GM18526 (cell line): Measurements from ENCODE around the gene JPH2.

Experiments used
- POLR2A ChIP-seq: IDR thresholded peaks from 3 replicates; pipeline ENCODE4 v1.6.1; 2011; ENCODE audit not compliant: insufficient read length; ENCODE audit errors: extremely low read depth

JPH2 gene

DNA sequence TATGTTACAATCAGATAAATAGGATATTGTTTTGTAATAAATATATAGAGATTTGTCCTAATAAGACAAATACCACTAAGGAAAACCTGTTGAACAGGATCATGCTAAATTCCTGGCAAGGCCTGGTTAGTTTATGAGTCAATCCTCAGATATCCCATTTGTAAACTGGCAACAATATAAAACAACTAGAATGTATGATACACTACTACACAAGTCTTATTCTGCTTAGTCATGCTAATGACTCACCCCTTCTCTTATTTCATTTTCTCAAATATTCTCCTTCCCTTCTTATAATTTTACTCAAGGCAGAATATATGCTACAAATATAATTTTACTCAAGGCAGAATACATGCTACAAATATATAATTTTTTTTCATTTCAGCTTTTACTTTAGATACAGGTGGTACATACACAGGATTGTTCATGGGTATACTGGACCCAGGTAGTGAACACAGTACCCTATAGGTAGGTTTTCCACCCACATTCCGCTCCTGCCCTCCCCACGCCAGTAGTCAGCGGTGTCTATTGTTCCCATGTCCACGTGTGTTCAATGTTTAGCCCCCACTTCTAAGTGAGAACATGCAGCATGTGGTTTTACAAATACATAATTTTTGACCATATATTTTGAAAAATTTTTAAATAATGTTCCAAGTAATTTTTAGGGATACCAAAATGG is 17.3 kb upstream of the JPH2 start:
- no peak for TF ChIP-seq POLR2A

DNA sequence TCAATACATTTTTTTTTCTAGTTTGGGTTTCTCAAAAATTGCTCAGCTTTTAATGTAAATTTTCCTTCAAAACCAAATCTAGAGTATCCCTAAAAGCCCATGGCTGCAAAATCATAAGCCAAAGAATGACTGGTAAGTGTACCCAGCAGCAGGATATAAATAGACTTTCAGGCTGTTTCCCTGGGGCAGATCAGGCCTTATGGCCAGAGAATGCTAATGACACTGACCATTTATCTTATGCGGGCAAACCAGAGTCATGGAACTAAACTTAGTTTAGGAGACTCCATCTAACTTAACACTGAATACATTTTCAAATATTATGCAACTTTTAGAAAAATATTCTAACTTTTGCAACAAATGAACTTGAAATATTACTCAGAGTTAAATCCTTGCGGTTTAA is 16.2 kb upstream of the JPH2 start:
- no peak for TF ChIP-seq POLR2A

DNA sequence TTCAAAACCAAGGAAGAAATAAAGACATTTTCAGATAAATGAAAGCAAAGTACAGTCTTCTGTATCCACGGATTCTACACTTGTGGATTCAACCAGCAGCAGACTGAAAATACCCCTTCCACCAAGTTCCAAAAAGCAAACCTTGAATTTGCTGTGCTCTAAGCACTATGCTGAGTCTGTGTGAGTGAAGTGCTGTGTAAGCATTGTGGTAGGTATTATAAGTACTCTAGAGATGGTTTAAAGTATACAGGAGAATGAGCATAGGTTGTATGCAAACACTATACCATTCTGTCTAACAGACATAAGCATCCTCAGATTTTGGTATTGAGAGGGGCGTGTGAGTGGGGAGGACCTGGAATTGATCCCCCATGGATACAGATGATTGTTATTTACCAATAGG is 14.0 kb upstream of the JPH2 start:
- no peak for TF ChIP-seq POLR2A

DNA sequence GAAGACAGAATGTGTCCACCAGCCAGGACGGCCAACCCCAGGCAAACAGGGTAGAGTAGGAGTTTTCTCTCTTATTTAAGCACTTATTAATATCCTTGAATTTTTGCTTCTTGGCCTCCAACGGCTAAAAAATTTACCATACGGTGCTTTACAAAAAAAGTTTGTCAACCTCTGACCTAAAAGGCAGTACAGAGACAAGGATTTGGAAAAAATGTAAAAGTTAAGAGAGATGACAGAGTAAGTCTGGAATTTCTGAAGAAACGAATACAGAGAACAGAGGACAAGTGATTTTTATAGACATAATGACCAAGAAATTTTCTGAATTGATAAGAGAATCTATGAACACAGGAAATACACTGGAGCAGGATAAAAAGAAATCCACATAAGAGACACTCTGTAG is 13.4 kb upstream of the JPH2 start:
- TF ChIP-seq POLR2A, result no peak

DNA sequence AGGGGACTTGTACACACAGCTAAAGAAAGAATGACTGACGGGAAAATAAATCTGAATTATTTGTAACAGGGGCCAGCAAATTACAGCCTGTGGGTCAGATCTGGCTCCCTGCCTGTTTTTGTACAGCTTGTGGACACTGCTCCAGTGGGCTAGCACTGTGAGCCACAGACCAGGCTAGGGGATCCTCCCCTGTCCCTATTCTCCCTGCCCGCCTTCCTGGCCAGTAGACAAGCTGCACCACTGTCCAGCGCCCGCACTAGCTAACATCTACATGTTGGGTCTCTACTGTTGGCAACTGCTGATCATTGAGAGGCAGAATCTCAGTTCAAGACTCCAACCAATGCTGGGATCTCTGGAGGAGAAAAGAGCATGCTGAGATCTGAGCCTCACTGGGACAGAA is 12.9 kb upstream of the JPH2 start:
- no peak for TF ChIP-seq POLR2A

DNA sequence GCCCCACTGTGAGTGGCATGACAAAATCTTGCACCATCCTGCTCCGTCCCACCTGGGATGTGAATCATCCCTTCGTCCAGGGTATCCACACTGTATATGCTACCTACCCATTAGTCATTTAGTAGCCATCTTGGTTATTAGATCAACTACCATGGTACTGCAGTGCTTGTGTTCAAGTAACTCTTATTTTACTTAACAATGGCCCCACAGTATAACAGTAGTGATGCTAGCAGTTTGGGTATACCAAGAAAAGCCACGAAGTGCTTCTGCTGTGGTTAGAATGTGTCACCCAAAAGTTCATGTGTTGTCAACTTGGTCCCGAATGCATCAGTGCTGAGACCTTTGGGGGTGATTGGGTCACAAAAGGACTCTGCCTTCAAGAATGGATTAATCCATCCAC is 11.9 kb upstream of the JPH2 start:
- no peak for TF ChIP-seq POLR2A

DNA sequence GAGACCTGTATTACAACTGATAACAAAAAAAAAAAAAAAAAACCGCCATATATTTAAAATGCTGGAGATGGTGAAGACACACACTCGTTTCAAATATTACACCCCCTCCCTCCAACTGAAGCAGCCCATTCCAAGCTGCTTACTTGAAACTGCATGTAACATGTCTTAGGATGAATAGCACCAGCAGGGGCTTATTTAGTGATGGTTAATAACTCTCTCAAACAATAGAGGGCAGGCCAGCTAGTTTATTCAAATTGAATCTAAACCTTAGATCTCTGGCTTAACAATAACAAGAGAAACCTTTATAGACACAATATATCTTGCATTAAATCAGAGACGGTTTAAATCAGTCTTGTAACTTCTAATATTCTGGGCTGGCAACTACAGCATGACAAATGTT is 9.3 kb upstream of the JPH2 start:
- TF ChIP-seq POLR2A, result no peak

DNA sequence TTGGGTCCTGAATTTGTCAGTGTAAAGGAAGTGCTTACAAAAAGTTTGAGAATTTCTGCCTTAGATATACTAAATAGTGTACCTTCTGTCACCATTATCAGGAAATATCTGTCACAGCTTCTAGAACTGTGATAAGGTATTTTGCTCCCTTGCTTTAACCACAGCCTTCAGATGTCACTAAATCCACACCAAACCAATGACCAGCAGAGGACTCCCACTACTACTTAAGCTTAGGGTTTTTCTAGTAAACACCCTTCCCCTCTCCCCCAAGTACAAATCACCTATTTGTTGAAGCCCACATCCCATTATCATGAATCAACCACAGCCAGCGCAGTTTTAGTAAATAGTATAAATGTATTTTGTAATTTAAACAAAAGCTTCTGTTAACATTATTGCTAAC is 8.6 kb upstream of the JPH2 start:
- no peak for TF ChIP-seq POLR2A

DNA sequence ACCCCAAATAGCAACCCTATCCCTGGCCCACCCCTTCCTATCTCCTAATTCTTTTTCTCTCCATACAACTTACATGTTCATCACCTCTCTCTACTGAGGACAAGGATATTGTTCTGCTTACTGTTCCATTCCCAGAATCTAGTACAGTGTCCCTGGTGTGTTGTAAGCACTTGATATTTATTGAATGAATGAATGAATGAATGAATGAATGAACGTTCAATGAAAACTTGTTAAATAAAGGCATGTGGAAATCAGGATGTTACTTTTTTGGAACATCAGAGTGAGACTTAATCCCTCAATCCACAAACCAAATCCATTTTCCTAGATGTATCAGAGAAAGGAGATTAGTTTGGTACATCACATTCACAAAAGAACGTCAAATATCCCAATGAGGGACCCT is 6.8 kb upstream of the JPH2 start:
- no peak for TF ChIP-seq POLR2A

DNA sequence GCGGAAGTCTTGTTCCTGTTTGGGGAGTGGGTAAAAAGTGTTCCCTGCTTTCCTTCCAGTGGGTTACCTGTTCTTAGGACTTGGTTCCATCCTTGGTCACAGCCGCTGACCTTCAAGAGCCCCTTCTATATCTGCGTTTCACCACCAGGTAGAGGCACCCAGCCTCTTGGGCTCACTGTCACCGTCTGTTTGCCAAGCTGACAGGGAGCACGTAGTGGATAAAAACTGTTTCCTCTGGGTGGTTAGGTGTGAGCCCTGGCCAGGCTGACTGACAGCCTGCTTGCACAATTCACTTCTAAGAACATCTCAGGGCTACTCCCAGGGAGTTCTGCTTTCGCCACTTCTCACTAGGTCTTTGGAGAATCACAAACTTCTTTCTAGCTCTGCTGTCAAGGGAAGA is 1.8 kb upstream of the JPH2 start:
- no peak for TF ChIP-seq POLR2A

DNA sequence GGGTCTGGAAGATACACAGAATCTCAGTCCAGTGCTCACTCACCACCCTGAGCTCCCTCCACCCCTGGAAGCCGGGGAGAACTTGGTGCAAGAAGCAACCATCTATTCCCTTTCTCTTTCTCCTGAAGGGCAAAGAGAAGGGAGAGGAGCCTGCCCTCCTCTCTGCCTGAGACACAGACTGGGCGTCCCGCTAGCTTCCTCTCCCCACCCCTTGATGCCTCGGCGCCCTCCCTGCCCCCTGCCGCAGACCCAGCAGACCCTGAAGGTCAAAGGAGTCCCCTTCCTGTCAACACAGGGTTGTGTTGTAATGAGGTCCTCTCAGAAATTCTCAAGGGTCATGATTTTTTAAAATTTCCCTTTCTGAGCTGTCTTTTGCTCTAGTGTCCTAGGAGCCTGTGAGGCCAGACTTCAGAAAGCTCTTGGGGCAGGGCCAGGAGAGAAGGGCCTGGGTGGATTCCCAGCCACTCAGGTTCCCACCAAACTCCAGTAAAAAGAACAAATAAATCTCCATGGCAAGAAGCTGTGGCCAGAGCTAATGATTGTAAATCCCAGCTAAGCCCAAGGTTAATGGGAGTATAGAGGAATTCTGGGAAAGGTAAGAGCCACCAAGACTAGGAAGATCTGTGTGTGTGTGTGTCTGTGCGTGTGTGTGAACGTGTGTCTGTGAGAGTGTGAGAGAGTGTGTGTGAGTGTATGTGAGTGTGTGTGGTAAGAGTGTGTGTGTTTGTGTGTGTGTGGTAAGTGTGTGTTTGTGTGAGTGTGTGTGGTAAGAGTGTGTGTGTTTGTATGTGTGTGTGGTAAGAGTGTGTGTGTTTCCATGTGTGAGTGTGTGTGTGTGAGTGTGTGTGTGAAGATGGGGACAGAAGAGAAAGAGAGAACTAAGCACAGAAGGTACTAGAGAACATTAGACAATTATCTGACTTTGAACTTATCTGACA is 1.1 kb upstream of the JPH2 start:
- TF ChIP-seq POLR2A, result no peak

DNA sequence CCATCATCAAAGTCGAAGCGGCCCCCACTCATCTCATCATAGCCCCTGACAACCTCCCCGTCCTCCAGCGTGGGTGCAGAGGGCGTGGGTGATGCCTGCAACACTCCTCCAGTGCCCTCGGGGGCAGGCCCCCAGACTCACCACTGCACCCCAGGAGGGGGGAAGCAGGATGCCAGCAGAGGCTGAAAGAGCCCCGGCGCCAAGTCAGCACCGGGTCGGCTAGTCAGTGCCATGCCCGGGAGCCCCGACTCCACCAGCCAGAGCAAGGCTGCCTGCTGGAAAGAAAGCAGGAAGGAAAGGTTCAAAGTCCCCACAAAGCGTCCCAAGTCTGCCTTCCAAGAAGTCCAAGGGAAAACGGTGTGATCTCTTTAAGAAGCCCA is 324 bp downstream of the JPH2 start:
- no peak for TF ChIP-seq POLR2A

DNA sequence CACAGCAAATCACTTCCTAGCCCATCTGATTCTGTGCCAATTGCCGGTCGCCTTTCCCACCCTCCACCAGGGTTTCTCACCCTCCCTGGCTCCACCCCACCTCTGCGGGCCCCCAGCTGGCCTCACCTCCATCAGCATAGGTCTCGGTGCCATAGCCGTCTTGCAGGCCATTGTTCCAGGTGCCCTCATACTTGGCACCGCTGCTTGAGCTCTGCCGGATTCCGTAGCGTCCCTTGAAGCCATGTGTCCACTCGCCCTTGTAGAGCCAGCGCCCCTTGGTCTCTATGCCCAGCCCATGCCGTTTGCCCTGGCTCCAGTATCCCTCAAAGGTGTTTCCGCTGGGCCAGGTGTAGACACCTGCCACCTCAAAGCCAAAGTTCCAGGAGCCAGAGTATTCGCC is 787 bp downstream of the JPH2 start:
- TF ChIP-seq POLR2A, result no peak

DNA sequence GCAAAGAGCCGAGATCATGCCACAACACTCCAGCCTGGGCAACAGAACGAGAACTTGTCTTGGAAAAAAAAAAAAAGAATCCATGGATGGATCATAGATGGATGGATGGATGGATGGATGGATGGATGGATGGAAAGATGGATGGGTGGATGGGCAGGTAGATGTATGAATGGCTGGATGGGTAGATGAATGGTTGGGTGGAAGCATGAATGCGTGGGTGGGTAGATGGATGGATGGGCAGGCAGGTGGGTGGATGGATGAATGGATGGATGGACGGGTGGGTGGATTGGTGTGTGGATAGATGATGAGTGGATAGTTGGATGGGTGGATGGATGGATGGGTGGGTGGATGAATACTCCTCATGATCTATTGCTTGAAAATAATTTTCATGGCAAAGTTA is 1.4 kb downstream of the JPH2 start:
- no peak for TF ChIP-seq POLR2A

DNA sequence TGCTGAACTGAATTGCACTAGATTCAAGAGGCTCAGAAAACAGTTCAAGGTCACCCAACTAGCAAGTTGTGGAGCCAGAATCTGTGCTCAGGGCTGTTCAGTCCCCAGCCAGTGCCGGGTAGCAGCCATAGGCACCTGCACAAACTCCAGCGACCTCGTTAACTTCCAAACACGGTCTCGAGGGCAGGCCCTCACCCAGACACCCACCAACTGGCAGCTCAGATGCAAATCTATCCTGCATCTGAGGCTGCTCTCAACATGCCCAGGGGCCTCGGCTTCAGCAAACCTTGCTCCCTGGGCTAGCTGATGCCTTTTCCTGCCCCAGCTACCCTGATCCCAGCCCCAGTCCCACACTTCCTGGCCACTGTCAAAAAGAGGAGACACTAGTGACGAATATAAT is 3.7 kb downstream of the JPH2 start:
- no peak for TF ChIP-seq POLR2A

DNA sequence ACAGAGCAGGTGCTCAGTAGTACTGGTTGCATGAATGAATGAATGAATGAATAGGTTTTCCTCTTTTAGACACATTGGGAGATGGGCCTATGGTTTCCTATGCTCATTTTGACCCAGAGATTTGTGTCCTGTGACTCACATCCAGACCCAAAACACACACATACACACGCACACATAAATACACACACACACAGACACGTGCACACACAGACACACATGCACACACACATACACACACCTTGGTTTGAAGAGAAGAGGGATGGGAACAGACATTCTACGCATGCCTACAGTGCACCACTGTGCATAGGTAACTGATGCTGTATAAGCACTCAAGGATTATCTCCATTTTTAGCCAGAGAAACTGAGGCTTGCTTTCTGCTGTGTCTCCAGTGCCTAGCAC is 4.1 kb downstream of the JPH2 start:
- TF ChIP-seq POLR2A, result no peak
